Sigmoid colon (tissue), 7 donors: ENCODE measurements around the gene MYADM. TPM values are rescaled to one million over a fixed set of nuclear protein-coding genes. Genes with fewer than 3 reads are reported as not detected.
A peak's percentile ranks its signal among the peaks of the same experiment; 100 is the strongest.

Experiments used
- DNase-seq: peaks from one replicate; pipeline ENCODE4 v3.0.0-alpha.2; 2019
- H3K27ac ChIP-seq, 4 donors: fragments of 200-600 bp; sonication (generic); one replicate each; pipeline ENCODE4 v1.5.1; 2016 to 2019; ENCODE audit warnings: mild to moderate bottlenecking in 1 of 4
- H3K27me3 ChIP-seq, 3 donors: fragments of 200-600 bp; sonication (generic); one replicate each; pipeline ENCODE4 v1.5.1; 2019; ENCODE audit warnings: mild to moderate bottlenecking in 1 of 3
- H3K36me3 ChIP-seq, 4 donors: fragments of 200-600 bp; sonication (generic); one replicate each; pipeline ENCODE4 v1.5.1; 2016 to 2019
- H3K4me1 ChIP-seq, 4 donors: fragments of 200-600 bp; sonication (generic); one replicate each; pipeline ENCODE4 v1.5.1; 2017 to 2019
- H3K4me3 ChIP-seq, 4 donors: fragments of 200-600 bp; sonication (generic); one replicate each; pipeline ENCODE4 v1.5.1; 2017 to 2019; ENCODE audit warnings: mild to moderate bottlenecking in 2 of 4, moderate library complexity in 1 of 4
- H3K9me3 ChIP-seq, 4 donors: fragments of 200-600 bp in 3 of 4; sonication (generic) in 3 of 4; one replicate each; pipeline versions ENCODE4 v1.5.1 to v1.6.1; 2013 to 2019
- CTCF ChIP-seq, 4 experiments: fragments of 450-650 bp in 3 of 4; fragments of 200-600 bp in 1 of 4; IDR thresholded peaks; one replicate each; pipeline ENCODE4 v1.5.1; 2016 to 2019; ENCODE audit warnings: antibody characterized with exemption in 4 of 4, mild to moderate bottlenecking in 3 of 4, moderate library complexity in 2 of 4
- EP300 ChIP-seq, 4 donors: sonication (generic); formaldehyde crosslinking; IDR thresholded peaks; one replicate each; pipeline ENCODE4 v1.6.1; 2017; ENCODE audit warnings: antibody characterized with exemption in 4 of 4
- POLR2A ChIP-seq, 2 donors: fragments of 450-650 bp; IDR thresholded peaks; one replicate each; pipeline ENCODE4 v1.6.1; 2016; ENCODE audit warnings: antibody characterized with exemption in 2 of 2, mild to moderate bottlenecking in 2 of 2, moderate library complexity in 2 of 2
- POLR2AphosphoS5 ChIP-seq, 4 donors: sonication (generic); formaldehyde crosslinking; IDR thresholded peaks; one replicate each; pipeline ENCODE4 v1.6.1; 2017; ENCODE audit warnings: antibody characterized with exemption in 4 of 4
- WGBS, 2 donors: extraction: QIAGEN DNeasy Blood & Tissue Kit; methylation state at CpG; one replicate each; pipeline ENCODE4 v1.1.7; 2013; 5-methylcytosine and 5-hydroxymethylcytosine counted together
- intact Hi-C: fragments of 100-400 bp; cut with DNase I; formaldehyde crosslinking; loops from one replicate; pipeline ENCODE4 v1.15.1; 2023
- polyA plus RNA-seq, 3 donors: library from polyadenylated mRNA; stranded (reverse); fragments of 200-250 nt; gene quantifications; one replicate each; pipeline ENCODE4 v1.2.3, GENCODE V29; 2013
- total RNA-seq, 4 donors: library from RNA; depleted of rRNA; stranded (reverse); fragments of >200 nt; gene quantifications; one replicate each; pipeline ENCODE4 v1.1.0, GENCODE V29; 2016
- donor health status: healthy with polysubstance abuse.
- donor health status: Bipolar disorder and iron deficiency.
- donor health status: healthy.

Gene MYADM
- total and polyA plus RNA-seq, 7 donors: 7.9 to 189 (median 65.5) TPM

- no peak for DNase-seq
- H3K9me3 ChIP-seq: no peaks in the 10 kb centered on the region
- peaks cover 0 to 48% (median 38%) of the 10 kb centered on the region in 4 donors for H3K4me1 ChIP-seq
- TF ChIP-seq CTCF (IDR thresholded peaks at IDR 0.05) (no peak), POLR2A (IDR thresholded peaks at IDR 0.05) (no peak), POLR2AphosphoS5 (IDR thresholded peaks at IDR 0.05) (no peak), EP300 (IDR thresholded peaks at IDR 0.05) (no peak)
- H3K36me3 ChIP-seq: peaks cover 0 to 2% (median 0%) of the 10 kb centered on the region in 4 donors
- H3K4me3 ChIP-seq: no peak overlapping the region
- intact Hi-C loops: loop anchor here (5.0 kb wide), 1 partner anchor 96 kb away; no protein-coding TSS in a partner anchor
- 22 to 37% methylated on average over 6 of the region's 6 CpGs for WGBS, 2 donors
- no peak overlapping the region for H3K27ac ChIP-seq
- peaks cover 26 to 65% (median 34%) of the 10 kb centered on the region in 3 donors for H3K27me3 ChIP-seq
Measured at GRCh38 chr19:53880711-53881481, 13.2 kb downstream of the MYADM start.

DNA sequence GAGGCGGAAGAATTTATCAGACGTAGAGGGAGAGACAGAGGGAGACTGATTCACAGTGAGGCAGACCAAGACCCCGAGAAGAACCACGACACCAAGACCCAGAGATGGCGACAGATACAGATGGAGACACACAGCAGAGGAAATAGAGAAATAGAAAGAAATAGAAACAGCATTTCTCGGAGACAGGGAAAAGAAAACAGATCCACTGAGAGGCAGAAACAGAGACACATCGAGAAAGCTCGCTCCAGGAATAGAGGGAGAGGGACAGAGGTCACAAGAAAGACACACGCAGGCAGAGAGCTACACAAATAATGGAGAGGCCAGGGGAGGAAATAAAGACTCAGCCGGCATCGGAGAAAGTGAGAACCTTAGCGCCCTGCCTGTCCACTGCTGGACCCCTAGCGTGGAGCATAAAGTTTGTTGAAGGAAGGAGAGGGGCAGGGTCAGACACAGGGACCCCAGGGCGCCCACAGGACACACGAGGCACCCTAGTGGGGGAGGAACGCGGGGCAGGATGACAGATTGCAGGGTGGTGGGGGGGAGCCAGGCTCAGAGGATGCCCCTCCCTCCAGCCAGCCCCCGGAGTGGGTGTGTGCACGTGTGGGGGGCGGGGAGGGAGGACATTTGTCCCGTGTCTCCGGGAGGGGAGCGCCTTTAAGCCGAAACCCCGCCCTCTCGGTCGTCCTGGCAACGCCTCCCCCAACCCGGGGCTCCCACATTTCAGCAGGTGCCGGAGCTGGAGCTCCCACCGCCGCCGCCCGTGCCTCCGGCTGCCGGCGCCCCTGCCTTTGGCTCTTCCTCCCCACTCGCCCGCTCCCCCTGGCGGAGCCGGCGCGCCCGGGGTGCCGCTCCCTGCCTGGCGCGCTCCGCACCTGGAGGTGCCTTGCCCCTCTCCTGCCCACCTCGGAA is 14.1 kb downstream of the MYADM start, which contains the start of gene PRKCG:
TSS of gene PRKCG (plus strand) at position 716 of the 909 bp plus-strand sequence. CDS start 298 bp downstream, outside the sequence.
- no peak within 1 kb of the TSS for H3K27ac ChIP-seq
- no peaks in the 10 kb centered on the region for H3K9me3 ChIP-seq
- intact Hi-C loops: loop anchor here (5.0 kb wide), 1 partner anchor 96 kb away; no protein-coding TSS in a partner anchor
- peak within 1 kb of the TSS in 3 of 4 donors; percentile 16 to 36 (median 33) for H3K4me3 ChIP-seq
- H3K36me3 ChIP-seq: no peaks in the 10 kb centered on the region
- H3K27me3 ChIP-seq: peaks cover 26 to 68% (median 34%) of the 10 kb centered on the region in 3 donors
- 2% methylated on average over 49 of the region's 49 CpGs for WGBS, 2 donors
- TF ChIP-seq CTCF (IDR thresholded peaks at IDR 0.05) (peak in 3 of 4 experiments; percentile 25 to 52 (median 49)), POLR2A (IDR thresholded peaks at IDR 0.05) (no peak)
- H3K4me1 ChIP-seq: peaks cover 0 to 40% (median 34%) of the 10 kb centered on the region in 4 donors
- no peak for DNase-seq

- Histone ChIP-seq H3K36me3 (no peaks in the 10 kb centered on the region), H3K4me3 (peak overlapping the region in 3 of 4 donors; percentile 16 to 36 (median 33)), H3K4me1 (peaks cover 0 to 33% (median 27%) of the 10 kb centered on the region in 4 donors), H3K27ac (no peak overlapping the region), H3K9me3 (no peaks in the 10 kb centered on the region), H3K27me3 (peaks cover 26 to 68% (median 34%) of the 10 kb centered on the region in 3 donors)
- 5 to 6% methylated on average over 18 of the region's 18 CpGs for WGBS, 2 donors
- no peak for DNase-seq
- intact Hi-C loops: loop anchor here (5.0 kb wide), 1 partner anchor 95 kb away; no protein-coding TSS in a partner anchor
- TF ChIP-seq POLR2AphosphoS5 (IDR thresholded peaks at IDR 0.05) (no peak), CTCF (IDR thresholded peaks at IDR 0.05) (peak in 2 of 4 experiments; percentile 4 to 33)
Measured at GRCh38 chr19:53882391-53883050, 14.8 kb downstream of the MYADM start.

GRCh38 chr19:53883231-53883661 is 15.6 kb downstream of the MYADM start:
- Histone ChIP-seq H3K27me3 (peaks cover 26 to 68% (median 34%) of the 10 kb centered on the region in 3 donors), H3K4me1 (peaks cover 0 to 31% (median 26%) of the 10 kb centered on the region in 4 donors), H3K27ac (no peak overlapping the region), H3K9me3 (no peaks in the 10 kb centered on the region), H3K36me3 (no peaks in the 10 kb centered on the region), H3K4me3 (no peak overlapping the region)
- no peak for DNase-seq
- TF ChIP-seq POLR2AphosphoS5 (IDR thresholded peaks at IDR 0.05) (no peak), EP300 (IDR thresholded peaks at IDR 0.05) (no peak), POLR2A (IDR thresholded peaks at IDR 0.05) (no peak), CTCF (IDR thresholded peaks at IDR 0.05) (no peak)
- WGBS, 2 donors: 2 to 4% methylated on average over 18 to 19 of the region's 19 CpGs
- intact Hi-C loops: loop anchor here (5.0 kb wide), 1 partner anchor 94 kb away; no protein-coding TSS in a partner anchor
